NOMO-1 (cell line): Measurements from ENCODE around the gene RBMS2.

Source experiments
- DNase-seq, 2 experiments: peaks; one replicate each; lab custom pipeline; 2025; ENCODE audit not compliant: unreplicated experiment in 2 of 2; lab: John Stamatoyannopoulos, UW

The RBMS2 gene

DNA sequence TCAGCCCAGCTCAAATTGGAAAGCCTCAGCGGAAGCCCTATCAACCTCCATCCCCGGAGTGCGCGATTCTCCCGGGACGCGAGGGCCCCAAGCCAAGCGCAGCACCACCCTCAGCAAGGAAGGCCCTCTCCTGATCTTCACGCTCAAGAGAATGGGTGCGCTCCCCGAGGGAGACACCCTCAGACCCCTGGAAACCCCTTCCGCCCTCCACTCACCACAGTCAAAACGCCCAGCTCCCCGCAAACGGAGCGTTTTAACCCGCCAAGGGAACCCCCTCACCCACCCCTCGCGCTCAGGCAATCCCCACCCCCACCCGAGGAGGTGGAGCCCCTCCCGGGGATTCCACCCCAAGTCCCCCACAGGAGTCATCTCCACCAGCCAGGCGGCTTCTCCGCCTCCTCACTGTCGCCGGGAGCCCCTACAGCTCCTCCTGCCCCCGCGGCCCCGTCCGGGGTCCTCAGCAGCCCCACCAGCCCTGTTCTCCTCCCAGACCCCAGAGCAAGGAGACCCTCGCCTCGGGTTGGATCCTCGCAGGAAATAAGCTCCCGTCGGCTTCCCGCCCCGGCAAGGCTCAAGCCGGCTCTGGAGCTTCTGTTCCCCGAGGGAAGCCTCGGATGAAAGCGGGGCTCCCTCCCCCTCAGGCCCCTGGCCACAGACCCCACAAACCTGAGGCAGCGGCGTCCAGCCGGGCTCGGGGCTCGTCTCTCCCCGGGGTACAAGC is 108.0 kb downstream of the RBMS2 start:
- no peak for DNase-seq

- DNase-seq = peak; percentile 72 to 79
Measured at GRCh38 chr12:56630180-56630632, 108.6 kb downstream of the RBMS2 start, which contains the start of gene BAZ2A. Gene BAZ2A, minus strand, starts transcription at chr12:56630326. Its CDS starts 12,796 bp downstream, at chr12:56617530.

GRCh38 chr12:56631790-56632700 is 110.4 kb downstream of the RBMS2 start:
- peak; percentile 57 to 58 for DNase-seq

GRCh38 chr12:56632701-56633467 is 111.3 kb downstream of the RBMS2 start:
- DNase-seq = no peak

GRCh38 chr12:56633468-56634241 is 112.0 kb downstream of the RBMS2 start:
- no peak for DNase-seq

DNA sequence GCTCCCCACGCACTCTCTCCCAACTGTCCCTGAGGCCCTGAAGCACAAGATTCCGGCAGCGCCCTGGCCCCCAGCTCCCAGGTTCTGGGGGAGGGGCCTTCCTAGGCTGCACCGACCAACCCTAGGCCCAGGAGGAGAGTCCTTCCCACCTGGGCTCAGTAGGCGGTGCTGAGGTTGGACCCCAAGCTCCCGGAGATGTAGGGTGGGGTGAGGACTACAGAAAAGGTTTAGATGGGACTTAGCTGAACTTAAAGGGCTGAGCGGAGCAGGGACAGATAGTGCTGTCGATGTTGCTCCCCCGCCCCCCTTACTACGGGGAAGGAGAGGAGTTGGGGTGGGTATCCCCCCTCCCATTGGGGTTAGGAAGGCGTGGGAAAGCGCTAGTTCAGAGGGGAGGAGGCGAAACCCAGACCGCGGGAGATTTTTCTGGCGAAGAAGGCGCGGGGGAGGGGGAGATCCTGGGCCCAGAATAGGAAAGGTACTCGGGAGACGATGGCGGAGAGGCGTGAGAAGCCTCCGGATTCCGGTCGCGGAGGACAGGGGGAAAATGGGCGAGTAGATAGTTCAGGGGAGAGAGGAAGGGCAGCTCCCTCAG is 112.7 kb downstream of the RBMS2 start:
- DNase-seq = no peak

- peak; percentile 56 to 76 for DNase-seq
Measured at GRCh38 chr12:56634837-56635791, 113.5 kb downstream of the RBMS2 start.

- peak; percentile 80 to 87 for DNase-seq
Measured at GRCh38 chr12:56635806-56636674, 114.4 kb downstream of the RBMS2 start.

DNA sequence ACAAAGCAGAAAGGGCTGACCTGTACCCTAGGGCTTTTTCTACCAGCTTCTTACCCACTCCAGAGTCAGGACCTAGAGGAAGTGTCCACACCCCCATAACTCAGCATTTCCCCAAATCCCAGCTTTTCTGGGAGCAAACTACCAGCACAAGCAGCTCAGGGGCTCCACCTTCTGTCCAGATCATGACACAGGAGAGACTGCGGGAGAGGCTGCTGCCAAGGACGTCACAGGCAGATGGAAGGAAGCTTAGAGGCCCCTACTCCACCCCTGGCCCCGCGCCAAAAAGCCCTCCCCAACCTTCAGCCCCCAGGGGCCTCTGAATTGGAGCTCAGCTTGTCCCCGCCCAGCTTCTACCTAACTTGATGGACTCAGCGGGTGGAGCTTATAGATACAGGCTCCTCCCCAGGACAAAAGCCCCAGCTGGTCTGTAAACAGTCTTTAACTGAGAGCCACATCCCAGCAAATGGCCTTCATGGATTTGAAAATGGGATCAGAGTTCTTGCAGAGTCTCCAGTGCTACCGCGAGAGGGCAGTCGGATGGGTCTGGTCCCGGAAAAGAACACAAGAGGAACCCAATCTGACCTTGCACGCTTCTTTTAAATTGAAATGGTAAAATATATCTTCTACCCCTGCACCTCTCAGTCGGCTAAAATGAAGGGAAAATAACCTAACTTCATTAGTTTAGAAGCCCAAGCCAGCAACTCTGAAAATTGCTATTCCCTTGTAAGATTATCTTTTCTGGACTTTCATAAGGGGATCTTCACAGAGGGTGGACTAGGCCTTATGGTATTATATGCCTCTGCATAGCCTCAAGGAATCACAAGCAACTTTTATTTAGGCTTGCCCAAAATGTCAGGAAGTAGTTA is 115.3 kb downstream of the RBMS2 start:
- peak; percentile 95 to 98 for DNase-seq

DNA sequence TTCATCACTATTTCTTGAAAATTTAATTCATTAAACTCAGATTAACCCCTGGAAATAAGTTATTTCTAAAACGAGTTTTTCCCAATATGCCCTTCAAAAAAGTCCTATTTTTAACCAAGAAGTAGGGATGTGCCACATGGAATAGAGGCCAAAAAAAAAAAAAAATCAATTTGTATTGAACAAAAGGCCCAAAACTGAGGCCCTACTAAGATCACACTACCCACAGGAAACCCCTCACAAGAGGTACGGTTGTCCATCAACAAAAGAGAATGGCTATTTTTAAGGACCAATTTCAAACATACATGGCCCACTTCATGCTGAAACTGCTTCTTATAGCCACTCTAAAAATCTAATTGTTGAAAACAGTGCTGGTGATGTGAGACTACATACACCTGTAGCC is 116.0 kb downstream of the RBMS2 start:
- DNase-seq = no peak

DNA sequence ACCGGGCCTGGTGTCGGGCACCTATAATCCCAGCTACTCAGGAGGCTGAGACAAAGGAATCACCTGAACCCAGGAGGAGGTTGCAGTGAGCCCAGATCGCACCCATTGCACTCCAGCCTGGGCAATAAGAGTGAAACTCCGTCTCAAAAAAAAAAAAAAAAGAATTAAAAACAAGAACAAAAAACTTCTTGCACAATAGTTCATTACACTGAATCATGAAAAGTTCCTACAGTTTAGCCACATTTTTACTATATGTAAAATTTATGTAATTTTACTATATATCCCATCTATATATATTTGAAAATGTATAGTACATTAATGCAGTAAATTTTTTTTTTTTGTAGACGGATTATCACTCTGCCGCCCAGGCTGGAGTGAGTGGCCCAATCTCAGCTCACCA is 119.6 kb downstream of the RBMS2 start:
- DNase-seq = no peak

GRCh38 chr12:56644654-56645053 is 123.0 kb downstream of the RBMS2 start:
- DNase-seq = no peak

DNA sequence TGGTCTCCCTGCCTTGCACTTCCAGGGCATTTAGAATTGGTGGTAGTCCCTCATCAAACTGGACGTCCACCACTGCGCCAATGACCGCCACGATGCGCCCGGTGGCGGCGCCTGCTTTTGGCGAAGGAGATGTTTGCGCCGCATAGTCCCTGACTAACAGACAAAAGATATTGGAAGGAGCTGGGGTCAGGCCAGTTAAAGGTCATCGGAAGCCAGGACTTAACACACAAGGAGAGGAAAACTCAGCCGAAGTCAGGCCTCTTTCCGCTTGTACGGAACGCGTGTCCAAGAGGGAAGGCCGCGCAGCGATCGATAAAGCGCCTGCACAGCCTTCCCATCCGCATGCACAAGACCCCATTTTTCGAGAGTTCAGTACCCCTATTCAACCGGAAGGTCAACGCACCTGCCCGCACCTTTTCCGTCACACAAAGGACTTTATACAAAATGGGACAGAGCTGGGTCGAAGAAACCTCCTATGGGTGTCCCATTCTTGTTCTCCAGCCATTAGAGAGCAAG is 123.6 kb downstream of the RBMS2 start:
- no peak for DNase-seq
